GM18508 (cell line): ENCODE data around the gene ZRANB3.
"Not testable (repeated sequence)": the region's sequence is repeated elsewhere in the genome, so short reads cannot be mapped to it uniquely, and the experiment has no call there.

Source experiments
- ATAC-seq: cut with Tn5 transposase; IDR thresholded peaks from one replicate; pipeline ENCODE4 v1.9.1; 2021; ENCODE audit warnings: moderate number of reproducible peaks; ENCODE audit not compliant: insufficient read depth, unreplicated experiment

ZRANB3 gene

DNA sequence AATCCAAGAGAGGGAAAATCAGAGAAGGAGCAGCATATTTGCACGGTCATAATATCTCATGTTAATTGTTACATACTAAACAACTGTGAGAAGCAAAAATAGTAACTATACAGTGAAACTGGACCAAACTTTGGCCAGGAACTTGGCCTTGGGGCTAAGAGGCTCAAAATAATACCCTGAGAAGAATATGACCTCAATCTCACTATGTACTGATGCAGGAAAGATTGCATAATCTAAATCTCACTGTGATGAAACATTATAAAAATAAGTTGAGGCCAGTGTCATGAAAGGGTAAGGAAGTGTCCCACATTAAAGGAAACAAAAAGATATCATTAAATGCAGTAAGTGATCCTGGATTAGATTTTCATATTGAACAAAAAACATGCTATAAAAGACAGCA is 36.5 kb downstream of the ZRANB3 start:
- no peak for ATAC-seq

DNA sequence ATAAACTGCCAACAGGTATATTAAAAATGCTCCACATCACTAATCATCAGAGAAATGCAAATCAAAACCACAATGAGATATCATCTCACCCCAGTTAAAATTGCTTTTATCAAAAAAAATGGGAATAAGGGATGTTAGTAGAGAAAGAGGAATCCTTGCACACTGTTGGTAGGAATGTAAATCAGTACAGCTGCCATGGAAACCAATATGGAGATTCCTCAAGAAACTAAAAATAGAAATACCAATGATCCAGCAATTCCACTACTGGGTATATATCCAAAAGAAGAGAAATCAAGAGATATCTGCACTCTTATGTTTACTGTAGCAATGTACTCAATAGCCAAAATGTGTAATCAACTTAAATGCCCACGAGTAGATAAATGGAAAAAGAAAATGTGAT is 40.6 kb downstream of the ZRANB3 start:
- ATAC-seq: no peak

DNA sequence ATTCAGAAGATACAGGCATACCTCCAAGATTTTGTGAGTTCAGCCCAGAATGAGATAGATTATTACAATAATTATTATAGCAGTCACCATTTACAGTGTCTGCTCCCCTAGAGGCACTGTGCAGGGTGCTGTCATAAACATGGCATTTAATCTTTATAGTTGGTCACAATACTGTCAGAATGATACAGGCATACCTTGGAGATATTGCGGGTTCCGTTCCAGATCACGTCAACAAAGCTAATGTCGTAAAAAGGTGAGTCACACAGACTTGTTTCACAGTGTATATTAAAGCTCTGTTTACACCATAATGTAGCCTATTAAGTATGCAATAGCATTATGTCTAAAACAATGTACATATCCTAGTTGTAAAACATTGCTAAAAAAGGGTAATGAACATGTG is 45.6 kb downstream of the ZRANB3 start:
- no peak for ATAC-seq

DNA sequence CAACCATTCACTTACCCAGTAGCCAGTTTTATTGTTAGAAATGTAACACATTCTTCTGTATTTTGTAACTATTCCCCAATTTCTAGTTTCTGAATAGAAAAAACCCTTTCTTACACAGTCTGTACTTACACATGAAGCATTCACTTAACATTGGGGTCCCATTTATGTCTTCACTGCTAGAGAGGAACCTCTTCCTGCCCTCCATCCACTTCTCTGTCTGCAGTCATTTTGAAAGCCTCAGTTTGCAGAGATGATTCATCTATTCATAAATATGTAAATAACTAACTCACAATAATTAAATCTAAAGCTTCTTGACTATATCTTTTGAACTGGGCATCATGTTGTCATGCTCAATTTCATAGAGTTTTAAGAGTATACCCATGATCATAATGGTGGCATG is 55.9 kb downstream of the ZRANB3 start:
- no peak for ATAC-seq

GRCh38 chr2:135473567-135473966 is 57.5 kb downstream of the ZRANB3 start:
- no peak for ATAC-seq

DNA sequence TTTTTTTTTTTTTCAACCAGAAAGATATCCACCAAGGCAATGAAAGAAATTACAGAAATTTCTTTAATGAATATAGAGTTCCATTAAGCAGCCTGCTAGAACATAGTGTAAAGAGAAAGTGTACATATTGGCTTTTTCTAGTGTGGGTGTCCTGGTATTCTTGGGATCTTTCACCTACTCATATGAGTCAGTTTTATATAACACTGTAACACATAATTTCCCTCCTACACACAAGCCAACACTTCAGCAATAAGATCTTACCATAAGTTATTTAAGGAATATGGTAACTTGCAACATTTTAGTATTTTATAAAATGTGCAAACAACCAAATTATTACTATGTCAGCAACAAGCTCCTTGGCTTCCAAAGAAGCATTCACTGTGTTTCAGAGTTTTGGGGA is 59.9 kb downstream of the ZRANB3 start:
- ATAC-seq: no peak

DNA sequence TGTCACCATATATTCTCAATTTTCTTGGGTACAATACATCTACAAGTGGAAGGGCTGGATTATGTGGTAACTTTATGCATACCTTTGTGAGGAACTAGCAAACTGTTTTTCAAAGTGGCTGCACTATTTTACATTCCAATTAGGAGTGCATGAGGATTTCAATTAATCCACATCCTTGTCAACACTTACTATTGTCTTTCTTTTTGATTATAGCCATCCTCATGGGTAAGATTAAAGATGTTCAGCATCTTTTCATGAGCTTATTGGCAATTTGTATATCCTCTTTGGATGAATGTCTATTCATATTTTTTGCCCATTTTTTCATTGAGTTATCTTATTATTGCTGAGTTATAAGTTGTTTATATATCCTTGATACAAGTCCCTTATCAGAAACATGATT is 73.7 kb downstream of the ZRANB3 start:
- no peak for ATAC-seq

- ATAC-seq: no peak
Measured at GRCh38 chr2:135456835-135457234, 74.2 kb downstream of the ZRANB3 start.

DNA sequence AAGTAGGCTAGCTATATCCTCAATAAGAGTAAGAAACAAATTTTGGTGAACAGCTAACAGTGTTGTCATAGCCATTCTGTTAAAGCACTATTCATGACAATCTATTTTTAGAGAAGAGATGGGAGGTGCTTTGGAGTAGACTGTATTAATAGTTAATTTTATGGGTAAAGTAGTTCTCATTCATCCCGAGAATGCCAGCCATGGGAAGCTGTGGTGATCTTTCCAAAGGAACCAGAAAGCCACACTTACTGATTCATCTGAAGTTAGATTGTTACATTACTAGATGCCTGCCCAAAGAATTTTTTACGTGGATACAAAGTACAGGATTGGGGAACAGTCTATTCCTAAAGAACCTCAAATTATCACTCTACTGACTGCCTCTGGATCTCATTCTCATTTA is 74.6 kb downstream of the ZRANB3 start:
- ATAC-seq: no peak

DNA sequence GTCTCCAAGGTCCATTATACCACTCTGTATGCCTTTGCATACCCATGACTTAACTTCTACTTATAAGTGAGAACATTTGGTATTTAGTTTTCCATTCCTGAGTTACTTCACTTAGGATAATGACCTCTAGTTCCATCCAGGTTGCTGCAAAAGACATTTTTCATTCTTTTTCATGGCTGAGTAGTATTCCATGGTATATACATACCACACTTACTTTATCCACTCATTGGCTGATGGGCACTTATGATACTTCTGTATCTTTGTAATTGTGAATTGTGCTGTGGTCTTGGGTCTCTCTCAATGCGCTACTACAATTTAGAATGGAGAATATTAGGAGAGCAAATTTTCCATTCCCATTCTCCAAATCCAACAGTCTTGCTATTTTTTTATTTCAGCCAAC is 76.4 kb downstream of the ZRANB3 start:
- no peak for ATAC-seq

DNA sequence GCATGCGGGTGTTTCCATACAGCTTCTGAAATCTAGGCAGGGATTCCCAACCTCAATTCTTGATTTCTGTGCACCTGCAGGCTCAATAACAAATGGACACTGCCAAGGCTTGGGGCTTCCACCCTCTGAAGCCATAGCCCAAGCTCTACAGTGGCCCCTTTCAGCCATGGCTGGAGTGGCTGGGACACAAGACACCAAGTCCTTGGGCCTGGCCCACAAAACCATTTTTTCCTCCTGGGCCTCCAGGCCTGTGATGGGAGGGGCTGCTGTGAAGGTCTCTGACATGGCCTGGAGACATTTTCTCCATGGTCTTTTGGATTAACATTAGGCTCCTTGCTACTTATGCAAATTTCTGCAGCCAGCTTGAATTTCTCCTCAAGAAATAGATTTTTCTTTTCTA is 78.0 kb downstream of the ZRANB3 start:
- not testable (repeated sequence) for ATAC-seq

- no peak for ATAC-seq
Measured at GRCh38 chr2:135451966-135452365, 79.1 kb downstream of the ZRANB3 start.

GRCh38 chr2:135443013-135443412 is 88.0 kb downstream of the ZRANB3 start:
- not testable (repeated sequence) for ATAC-seq

DNA sequence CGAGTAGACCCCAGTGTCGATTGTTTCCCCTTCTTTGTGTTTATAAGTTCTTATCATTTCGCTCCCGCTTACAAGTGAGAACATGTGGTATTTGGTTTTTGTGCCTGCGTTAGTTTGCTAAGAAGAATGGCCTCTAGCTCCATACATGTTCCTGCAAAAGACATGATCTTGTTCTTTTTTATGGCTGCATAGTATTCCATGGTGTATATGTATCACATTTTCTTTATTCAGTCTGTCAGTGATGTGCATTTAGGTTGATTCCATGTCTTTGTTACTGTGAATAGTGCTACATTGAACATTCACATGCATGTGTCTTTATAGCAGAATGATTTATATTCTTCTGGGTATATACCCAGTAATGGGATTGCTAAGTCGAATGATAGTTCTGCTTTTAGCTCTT is 95.9 kb downstream of the ZRANB3 start:
- not testable (repeated sequence) for ATAC-seq

DNA sequence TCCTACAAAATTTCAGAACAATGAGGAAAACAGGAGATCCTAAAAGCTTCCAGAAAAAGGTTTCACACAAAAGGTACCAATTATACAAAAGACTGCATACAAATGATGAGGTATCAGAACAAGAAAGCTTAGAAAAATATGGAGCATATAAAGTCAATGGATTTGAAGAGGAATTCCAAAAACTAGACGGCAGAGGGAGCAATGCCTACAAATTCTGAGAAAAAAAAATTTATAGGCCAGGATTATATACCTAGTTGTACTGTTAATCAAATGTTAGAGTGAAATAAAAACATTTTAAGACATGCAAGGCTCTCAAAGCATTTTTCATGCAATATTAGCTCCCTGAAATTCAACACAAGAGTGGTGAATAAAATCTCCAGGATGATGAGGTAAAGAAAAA is 106.2 kb downstream of the ZRANB3 start:
- ATAC-seq: no peak

GRCh38 chr2:135422898-135423297 is 108.1 kb downstream of the ZRANB3 start:
- no peak for ATAC-seq

DNA sequence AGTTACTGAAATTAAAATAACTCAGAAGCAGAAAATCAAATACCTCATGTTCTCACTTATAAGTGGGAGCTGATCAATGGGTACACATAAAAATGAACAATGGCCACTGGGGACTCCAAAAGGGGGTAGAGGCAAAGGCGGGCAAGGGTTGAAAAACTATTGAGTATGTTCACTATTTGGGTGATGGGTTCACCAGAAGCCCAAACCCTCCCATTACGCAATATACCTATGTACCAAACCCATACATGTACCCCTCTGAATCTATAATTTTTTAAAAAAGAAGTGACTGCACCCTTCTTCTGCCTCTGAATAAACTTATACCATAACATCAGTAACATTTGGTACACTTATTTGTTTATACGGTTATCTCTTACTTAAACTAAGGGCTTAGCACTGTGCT is 119.4 kb downstream of the ZRANB3 start:
- no peak for ATAC-seq

- ATAC-seq: no peak
Measured at GRCh38 chr2:135409436-135409835, 121.6 kb downstream of the ZRANB3 start.

DNA sequence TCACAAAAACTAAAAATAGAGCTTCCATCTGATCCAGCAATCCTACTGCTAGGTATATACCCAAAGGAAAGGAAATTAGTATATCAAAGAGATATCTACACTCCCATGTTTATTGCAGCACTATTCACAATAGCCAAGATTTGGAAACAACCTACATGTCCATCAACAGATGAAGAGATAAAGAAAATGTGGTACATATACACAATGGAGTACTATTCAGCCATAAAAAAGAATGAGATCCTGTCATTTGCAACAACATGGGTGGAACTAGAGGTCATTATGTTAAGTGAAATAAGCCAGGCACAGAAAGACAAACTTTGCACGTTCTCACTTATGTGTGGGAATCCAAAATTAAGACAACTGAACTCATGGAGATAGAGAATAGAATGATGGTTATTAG is 134.8 kb downstream of the ZRANB3 start:
- ATAC-seq: not testable (repeated sequence)

DNA sequence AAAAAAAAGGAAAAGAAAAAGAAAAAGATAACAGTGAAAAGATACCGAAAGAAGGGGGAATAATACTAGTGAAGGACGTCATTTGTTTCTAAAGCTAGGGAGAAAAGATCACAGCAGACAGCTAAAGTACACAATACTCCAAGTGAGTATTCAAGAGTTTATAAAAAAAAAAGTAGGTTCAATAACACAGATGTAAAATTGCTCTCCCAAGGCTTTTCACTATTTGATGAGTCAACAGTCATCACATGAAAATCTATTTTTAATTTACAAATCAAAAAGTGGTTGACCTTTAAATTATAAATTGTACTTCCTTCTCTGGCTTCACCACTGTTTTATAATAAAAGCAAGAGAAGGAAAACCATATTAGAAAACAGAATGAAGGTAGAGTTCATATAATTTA is 144.0 kb downstream of the ZRANB3 start:
- no peak for ATAC-seq

DNA sequence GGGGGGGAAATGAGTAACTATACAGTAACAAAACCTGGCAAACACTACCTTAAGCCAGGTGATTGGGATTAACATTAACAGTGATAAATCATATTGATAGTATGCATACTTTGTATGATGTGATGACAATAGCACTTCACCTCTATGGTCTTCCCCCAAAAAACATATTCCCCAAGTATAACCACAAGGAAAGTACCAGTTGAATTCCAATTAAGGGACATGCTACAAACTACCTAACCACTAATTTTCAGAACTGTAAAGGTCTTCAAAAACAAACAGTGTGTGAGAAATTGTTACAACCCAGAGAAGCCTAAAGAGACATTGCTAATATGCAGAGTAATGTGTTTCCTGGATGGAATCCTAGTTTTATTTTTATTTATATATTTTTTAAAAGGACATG is 152.4 kb downstream of the ZRANB3 start:
- no peak for ATAC-seq

- no peak for ATAC-seq
Measured at GRCh38 chr2:135373702-135374101, 157.3 kb downstream of the ZRANB3 start.

- ATAC-seq: no peak
Measured at GRCh38 chr2:135349941-135350340, 181.1 kb downstream of the ZRANB3 start.
